HG03565 (cell line): ENCODE data around the gene ID2.
"Not testable (repeated sequence)": the region's sequence is repeated elsewhere in the genome, so short reads cannot be mapped to it uniquely, and the experiment has no call there.

Experiments
- ATAC-seq: cut with Tn5 transposase; IDR thresholded peaks from one replicate; pipeline ENCODE4 v1.9.1; 2021; ENCODE audit warnings: mild to moderate bottlenecking, moderate library complexity; ENCODE audit not compliant: unreplicated experiment

ID2 gene

GRCh38 chr2:8725838-8726237, 44.0 kb downstream of the ID2 start:
- ATAC-seq: no peak

GRCh38 chr2:8728305-8729015, 46.6 kb downstream of the ID2 start:
- ATAC-seq: no peak

GRCh38 chr2:8729101-8729500, 47.2 kb downstream of the ID2 start:
- ATAC-seq: not testable (repeated sequence)

GRCh38 chr2:8729939-8730338, 48.1 kb downstream of the ID2 start:
- no peak for ATAC-seq

GRCh38 chr2:8732601-8733000, 50.7 kb downstream of the ID2 start:
- ATAC-seq: no peak
